ENCODE measurements around the gene OSBPL6.

DNA sequence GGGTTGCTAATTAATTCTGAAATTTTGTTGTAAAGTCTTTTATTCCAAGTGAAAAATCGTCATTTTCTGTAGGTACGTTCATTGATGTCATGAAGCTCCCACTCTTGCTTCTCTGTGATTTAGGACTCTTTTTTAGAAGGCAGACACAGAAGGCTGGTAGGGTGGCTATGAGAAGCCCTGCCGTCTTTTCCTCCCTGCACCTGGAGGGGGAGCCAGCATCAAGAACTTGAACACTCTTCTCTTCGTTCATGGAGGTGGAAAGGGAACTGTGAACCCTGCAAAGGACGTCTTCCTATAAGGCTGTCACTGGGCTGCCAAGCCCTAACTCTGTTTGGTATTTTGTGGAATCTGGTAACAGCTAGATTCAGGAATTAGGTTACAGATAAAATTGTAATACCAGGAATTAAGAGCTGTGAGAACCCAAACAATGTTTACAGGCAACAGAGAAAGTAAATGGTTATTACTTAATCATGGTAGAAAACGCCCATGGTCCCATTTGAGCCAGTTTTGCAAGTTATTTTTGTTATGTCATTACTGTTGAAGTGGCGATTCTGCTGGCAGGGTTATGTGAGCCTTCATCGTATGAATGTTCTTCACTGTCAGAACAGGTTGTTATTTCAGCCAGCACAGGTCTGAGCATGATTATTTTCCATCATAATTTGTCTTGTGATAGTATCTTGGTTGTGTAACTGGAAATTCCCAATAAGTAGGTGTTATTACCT lies 112.2 kb downstream of the OSBPL6 start:
- TF ChIP-seq GATA2 (IDR thresholded peaks at IDR 0.05; ENCODE audit: low read depth, low read length) = no peak
- TF ChIP-seq GATA3 (IDR thresholded peaks at IDR 0.05; ENCODE audit: low read depth, low read length) = no peak

All from SH-SY5Y (cell line).